NCI-H446 treated with DMSO at 0.1 percent for 48 hours (cell line): ENCODE measurements around the gene SHROOM4.

Source experiments
- DNase-seq: peaks from one replicate; lab custom pipeline; 2025; lab: John Stamatoyannopoulos, UW

SHROOM4 gene

GRCh38 chrX:50813843-50814661 lies at the start of gene SHROOM4:
TSS of gene SHROOM4 (minus strand) at chrX:50814194. CDS start at chrX:50814018, 176 bp downstream.
- DNase-seq: no peak

GRCh38 chrX:50863471-50863870 lies 49.5 kb upstream of the SHROOM4 start:
- no peak for DNase-seq

- DNase-seq: no peak
Observed at GRCh38 chrX:50860518-50860917, 46.5 kb upstream of the SHROOM4 start.

GRCh38 chrX:50858548-50858947 lies 44.6 kb upstream of the SHROOM4 start:
- no peak for DNase-seq

GRCh38 chrX:50853399-50853798 lies 39.4 kb upstream of the SHROOM4 start:
- DNase-seq: no peak

GRCh38 chrX:50852524-50852923 lies 38.5 kb upstream of the SHROOM4 start:
- no peak for DNase-seq

GRCh38 chrX:50842221-50842620 lies 28.2 kb upstream of the SHROOM4 start:
- no peak for DNase-seq

GRCh38 chrX:50839730-50840129 lies 25.7 kb upstream of the SHROOM4 start:
- DNase-seq: no peak

- DNase-seq: no peak
Observed at GRCh38 chrX:50838820-50839600, 25.0 kb upstream of the SHROOM4 start.

- no peak for DNase-seq
Observed at GRCh38 chrX:50827996-50828395, 14.0 kb upstream of the SHROOM4 start.

GRCh38 chrX:50825825-50826224 lies 11.8 kb upstream of the SHROOM4 start:
- no peak for DNase-seq

GRCh38 chrX:50818986-50819385 lies 5.0 kb upstream of the SHROOM4 start:
- DNase-seq: no peak

- no peak for DNase-seq
Observed at GRCh38 chrX:50815120-50815519, 1.1 kb upstream of the SHROOM4 start.

- DNase-seq: no peak
Observed at GRCh38 chrX:50814701-50815100, 707 bp upstream of the SHROOM4 start.

- no peak for DNase-seq
Observed at GRCh38 chrX:50812995-50813842, 775 bp downstream of the SHROOM4 start.

GRCh38 chrX:50805276-50805675 lies 8.7 kb downstream of the SHROOM4 start:
- no peak for DNase-seq

- DNase-seq: no peak
Observed at GRCh38 chrX:50801135-50801534, 12.9 kb downstream of the SHROOM4 start.

- no peak for DNase-seq
Observed at GRCh38 chrX:50799531-50799961, 14.4 kb downstream of the SHROOM4 start.

GRCh38 chrX:50798783-50799182 lies 15.2 kb downstream of the SHROOM4 start:
- DNase-seq: no peak

- DNase-seq: no peak
Observed at GRCh38 chrX:50787099-50787498, 26.9 kb downstream of the SHROOM4 start.

GRCh38 chrX:50780144-50780543 lies 33.9 kb downstream of the SHROOM4 start:
- DNase-seq: no peak

GRCh38 chrX:50779694-50780093 lies 34.3 kb downstream of the SHROOM4 start:
- DNase-seq: no peak
